OCI-LY1 (cell line): ENCODE measurements around the gene EPB41L2.

Experiments used
- H2AFZ ChIP-seq: fragments of 200-600 bp; sonication (generic), shearing (Covaris generic); 2 replicates; pipeline ENCODE4 v1.6.0; 2014; ENCODE audit warnings: antibody characterized with exemption, mild to moderate bottlenecking, low read length
- H3F3A ChIP-seq: fragments of 200-600 bp; sonication (generic), shearing (Covaris generic); 2 replicates; pipeline ENCODE4 v1.6.0; 2014; ENCODE audit warnings: mild to moderate bottlenecking, antibody characterized with exemption, low read length, moderate library complexity; ENCODE audit not compliant: insufficient read depth
- H3K27ac ChIP-seq: fragments of 200-600 bp; sonication (generic); 2 replicates; pipeline ENCODE4 v1.5.1; 2014; ENCODE audit warnings: low read length, mixed run types, mild to moderate bottlenecking, low read depth; ENCODE audit not compliant: poor library complexity, severe bottlenecking
- H3K27me3 ChIP-seq: fragments of 200-600 bp; sonication (generic); 2 replicates; pipeline ENCODE4 v1.6.0; 2014; ENCODE audit warnings: antibody characterized with exemption, mild to moderate bottlenecking, low read length, moderate library complexity; ENCODE audit not compliant: insufficient read depth
- H3K36me3 ChIP-seq: fragments of 200-600 bp; sonication (generic); 2 replicates; pipeline ENCODE4 v1.6.1; 2014; ENCODE audit warnings: mild to moderate bottlenecking, antibody characterized with exemption, low read length, moderate library complexity, mixed read lengths; ENCODE audit not compliant: insufficient read depth
- H3K4me1 ChIP-seq: fragments of 200-600 bp; sonication (generic); 2 replicates; pipeline ENCODE4 v1.5.1; 2014; ENCODE audit warnings: mild to moderate bottlenecking, low read length, moderate library complexity; ENCODE audit not compliant: insufficient read depth, severe bottlenecking
- H3K4me2 ChIP-seq: fragments of 200-600 bp; sonication (generic), shearing (Covaris generic); 2 replicates; pipeline ENCODE4 v1.6.1; 2014; ENCODE audit warnings: low read length
- H3K4me3 ChIP-seq: fragments of 200-600 bp; sonication (generic); 2 replicates; pipeline ENCODE4 v1.5.1; 2014; ENCODE audit warnings: low read length, low read depth, mild to moderate bottlenecking, mixed read lengths; ENCODE audit not compliant: poor library complexity, severe bottlenecking
- H3K79me2 ChIP-seq: fragments of 200-600 bp; shearing (Covaris generic); 2 replicates; pipeline ENCODE4 v1.6.1; 2016; ENCODE audit warnings: mixed run types, low read length, mixed read lengths; ENCODE audit not compliant: insufficient read depth
- H3K9ac ChIP-seq: fragments of 200-600 bp; sonication (generic), shearing (Covaris generic); 2 replicates; pipeline ENCODE4 v1.6.1; 2014; ENCODE audit warnings: mild to moderate bottlenecking, low read length, mixed read lengths
- H3K9me2 ChIP-seq: fragments of 200-600 bp; sonication (generic), shearing (Covaris generic); 2 replicates; pipeline ENCODE4 v1.6.1; 2014; ENCODE audit warnings: low read depth, mild to moderate bottlenecking, low read length, mixed read lengths
- H3K9me3 ChIP-seq: fragments of 200-600 bp; shearing (Covaris generic); 2 replicates; pipeline ENCODE4 v1.6.1; 2014; ENCODE audit warnings: low read length, mixed read lengths
- H4K20me1 ChIP-seq: fragments of 200-600 bp; sonication (generic), shearing (Covaris generic); 2 replicates; pipeline ENCODE4 v1.6.0; 2016; ENCODE audit warnings: mild to moderate bottlenecking, low read length; ENCODE audit not compliant: insufficient read depth
- CTCF ChIP-seq: fragments of 200-600 bp; sonication (generic), shearing (Covaris generic); IDR thresholded peaks from 2 replicates; pipeline ENCODE4 v1.5.1; 2017; ENCODE audit warnings: mild to moderate bottlenecking, antibody characterized with exemption, low read length, moderate library complexity, mixed read lengths
- EZH2 ChIP-seq: fragments of 200-600 bp; sonication (generic), shearing (Covaris generic); IDR thresholded peaks from 2 replicates; pipeline ENCODE4 v1.8.0; 2017; ENCODE audit warnings: borderline replicate concordance, mixed run types, mild to moderate bottlenecking, antibody characterized with exemption, low read length, moderate library complexity, mixed read lengths

The EPB41L2 gene

DNA sequence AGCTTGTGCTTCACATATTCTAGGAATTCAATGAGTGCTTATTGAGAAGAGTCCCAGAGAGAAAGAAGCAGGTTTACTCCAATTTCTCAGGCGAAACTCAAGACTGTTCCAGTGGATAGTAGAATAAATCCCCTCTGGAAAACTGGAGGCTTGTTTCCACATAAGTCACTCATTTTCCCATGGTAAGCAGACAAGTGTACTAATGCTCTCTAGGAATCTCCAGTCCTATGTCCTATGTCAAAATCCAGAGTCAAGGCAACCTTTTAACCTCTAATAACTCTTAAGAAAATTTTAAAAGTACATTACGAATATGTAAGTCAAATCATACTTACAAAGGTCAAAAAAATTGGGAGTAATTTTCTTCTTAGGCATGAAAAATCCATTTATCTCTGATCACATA is 200.7 kb downstream of the EPB41L2 start:
- H3K4me1 ChIP-seq = no peaks in the 10 kb centered on the region
- H3K4me3 ChIP-seq = no peak overlapping the region
- H3F3A ChIP-seq = no peaks in the 10 kb centered on the region
- no peak overlapping the region for H3K9ac ChIP-seq
- no peak overlapping the region for H3K4me2 ChIP-seq
- H2AFZ ChIP-seq = no peak overlapping the region
- no peaks in the 10 kb centered on the region for H4K20me1 ChIP-seq
- no peaks in the 10 kb centered on the region for H3K79me2 ChIP-seq
- H3K9me2 ChIP-seq = no peaks in the 10 kb centered on the region
- no peaks in the 10 kb centered on the region for H3K36me3 ChIP-seq
- TF ChIP-seq CTCF = no peak
- no peak for TF ChIP-seq EZH2
- H3K9me3 ChIP-seq = no peaks in the 10 kb centered on the region
- H3K27me3 ChIP-seq = no peaks in the 10 kb centered on the region
- no peak overlapping the region for H3K27ac ChIP-seq

DNA sequence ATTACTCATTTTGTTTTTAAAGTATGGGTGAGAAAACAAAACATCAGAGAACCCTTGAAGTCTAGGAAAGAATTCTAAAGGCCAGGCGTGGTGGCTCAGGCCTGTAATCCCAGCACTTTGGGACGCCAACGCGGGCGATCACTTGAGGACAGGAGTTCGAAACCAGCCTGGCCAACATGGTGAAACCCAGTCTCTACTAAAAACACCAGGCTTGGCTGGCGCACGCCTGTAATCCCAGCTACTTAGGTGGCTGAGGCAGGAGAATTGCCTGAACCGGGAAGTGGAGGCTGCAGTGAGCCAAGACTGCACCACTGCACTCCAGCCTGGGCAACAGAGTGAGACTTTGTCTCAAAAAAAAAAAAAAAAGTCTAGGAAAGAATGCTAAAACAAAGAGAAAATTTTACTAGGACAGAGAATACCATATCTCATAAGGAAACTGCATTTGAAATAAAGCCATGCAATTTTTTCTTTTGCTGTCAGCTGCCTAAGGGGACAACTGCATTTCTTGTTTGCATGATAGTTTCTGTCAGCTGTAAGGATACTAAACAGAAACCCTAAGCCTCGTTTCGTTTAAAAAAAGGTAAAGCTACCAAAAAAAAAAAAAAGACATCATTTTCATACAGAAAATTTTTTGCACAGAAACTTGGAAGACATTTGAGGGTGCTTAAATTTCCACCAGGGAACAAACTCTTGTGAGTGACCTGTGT is 203.7 kb downstream of the EPB41L2 start:
- Histone ChIP-seq H3K4me1 (no peaks in the 10 kb centered on the region), H3K9ac (no peak overlapping the region), H3K9me3 (no peaks in the 10 kb centered on the region), H4K20me1 (no peaks in the 10 kb centered on the region), H3K79me2 (no peaks in the 10 kb centered on the region), H3K36me3 (no peaks in the 10 kb centered on the region), H3K4me2 (no peak overlapping the region), H2AFZ (no peak overlapping the region), H3K9me2 (no peaks in the 10 kb centered on the region), H3F3A (no peaks in the 10 kb centered on the region), H3K27me3 (no peaks in the 10 kb centered on the region), H3K27ac (no peak overlapping the region), H3K4me3 (no peak overlapping the region)
- TF ChIP-seq CTCF = no peak
- no peak for TF ChIP-seq EZH2

DNA sequence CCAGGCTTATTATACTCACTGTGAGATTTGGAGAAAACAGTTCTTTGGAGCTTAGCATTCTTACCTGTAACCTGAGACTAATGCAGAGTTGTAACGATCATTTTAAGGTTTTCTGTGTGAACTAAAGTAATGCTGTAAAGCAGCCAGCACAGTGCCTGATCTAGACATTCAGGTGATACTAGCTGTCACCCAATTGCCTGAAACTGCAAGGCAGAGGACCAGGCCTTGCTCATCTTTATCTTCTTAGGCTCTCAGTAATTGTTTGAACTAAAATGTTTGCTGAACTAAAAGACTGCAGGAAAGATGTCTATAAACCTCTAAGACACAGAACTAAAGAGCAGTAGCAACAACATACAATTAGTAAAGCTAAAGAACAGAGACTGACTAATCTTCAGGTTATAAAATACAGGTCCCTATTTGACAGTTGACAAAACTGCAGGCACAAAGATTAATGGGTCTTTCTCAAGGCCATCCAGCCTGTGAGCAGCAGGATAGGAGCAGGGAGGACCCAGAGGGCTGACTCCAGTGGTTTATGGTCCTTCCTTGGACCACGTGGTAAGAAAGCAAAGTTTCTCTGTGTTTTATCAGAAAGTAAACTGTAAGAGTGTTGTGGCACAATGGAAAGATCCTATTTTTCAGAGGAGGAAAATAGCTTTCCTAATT is 204.4 kb downstream of the EPB41L2 start:
- H3F3A ChIP-seq = no peaks in the 10 kb centered on the region
- H3K4me1 ChIP-seq = no peaks in the 10 kb centered on the region
- H3K9ac ChIP-seq = no peak overlapping the region
- no peak overlapping the region for H3K4me3 ChIP-seq
- no peak overlapping the region for H3K27ac ChIP-seq
- H3K4me2 ChIP-seq = no peak overlapping the region
- no peaks in the 10 kb centered on the region for H3K27me3 ChIP-seq
- no peaks in the 10 kb centered on the region for H4K20me1 ChIP-seq
- TF ChIP-seq CTCF (no peak), EZH2 (no peak)
- no peak overlapping the region for H2AFZ ChIP-seq
- H3K79me2 ChIP-seq = no peaks in the 10 kb centered on the region
- no peaks in the 10 kb centered on the region for H3K9me3 ChIP-seq
- no peaks in the 10 kb centered on the region for H3K36me3 ChIP-seq
- H3K9me2 ChIP-seq = no peaks in the 10 kb centered on the region
